Measurements from ENCODE around the gene EPB41L1. TPM values are rescaled to one million over a fixed set of nuclear protein-coding genes. Genes with fewer than 3 reads are reported as not detected.

EPB41L1 gene
- total RNA-seq, 4 donors from 2014 or later: 9.0 to 33.5 (median 20.4) TPM

DNA sequence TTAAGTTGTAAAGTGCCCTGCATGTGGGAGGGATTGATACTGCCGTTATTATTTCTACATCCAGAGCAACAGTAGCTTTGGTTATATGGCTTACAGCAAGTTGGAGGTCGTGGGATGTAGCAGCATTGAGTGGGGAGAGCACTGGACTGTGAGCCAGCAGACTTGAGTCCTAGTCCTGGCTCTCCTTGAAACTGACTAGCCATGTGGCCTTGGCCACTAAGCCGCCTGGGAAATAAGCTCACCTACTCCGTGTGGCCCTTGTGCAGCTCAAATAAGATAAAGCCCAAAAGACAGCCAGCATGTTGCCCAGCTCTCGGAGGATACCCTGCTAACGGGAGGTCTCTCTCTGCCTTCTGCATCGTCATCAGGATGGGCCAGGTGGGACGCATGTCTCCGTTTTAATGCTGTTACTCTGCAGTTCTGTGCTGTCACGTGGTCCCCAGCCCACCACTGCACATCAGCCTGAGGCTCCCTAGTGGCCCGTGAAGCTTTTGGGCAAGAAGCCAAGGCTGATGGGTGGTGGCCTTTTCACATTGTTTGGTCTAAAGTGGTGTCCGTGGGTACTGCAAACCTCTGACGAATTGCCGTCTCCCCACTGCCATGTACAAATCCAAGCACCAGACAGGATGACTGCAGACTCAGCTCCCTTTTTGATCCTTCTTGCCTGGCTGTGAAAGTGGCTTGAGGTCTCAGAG, 7.9 kb downstream of the EPB41L1 start:
- DNase-seq (ENCODE audit: low spot score in 2 of 2): no peak
- whole genome bisulfite sequencing, 2 donors: 60 to 64% methylated on average over 14 of the region's 14 CpGs
- intact Hi-C loops (cut with DNase I; ENCODE audit: low total_unique reads): no loop called here
- no peak overlapping the region for H3K4me3 ChIP-seq (ENCODE audit: low read depth, poor library complexity, severe bottlenecking)
- no peak for TF ChIP-seq POLR2A (IDR thresholded peaks at IDR 0.05)
- TF ChIP-seq, protein P1, sequence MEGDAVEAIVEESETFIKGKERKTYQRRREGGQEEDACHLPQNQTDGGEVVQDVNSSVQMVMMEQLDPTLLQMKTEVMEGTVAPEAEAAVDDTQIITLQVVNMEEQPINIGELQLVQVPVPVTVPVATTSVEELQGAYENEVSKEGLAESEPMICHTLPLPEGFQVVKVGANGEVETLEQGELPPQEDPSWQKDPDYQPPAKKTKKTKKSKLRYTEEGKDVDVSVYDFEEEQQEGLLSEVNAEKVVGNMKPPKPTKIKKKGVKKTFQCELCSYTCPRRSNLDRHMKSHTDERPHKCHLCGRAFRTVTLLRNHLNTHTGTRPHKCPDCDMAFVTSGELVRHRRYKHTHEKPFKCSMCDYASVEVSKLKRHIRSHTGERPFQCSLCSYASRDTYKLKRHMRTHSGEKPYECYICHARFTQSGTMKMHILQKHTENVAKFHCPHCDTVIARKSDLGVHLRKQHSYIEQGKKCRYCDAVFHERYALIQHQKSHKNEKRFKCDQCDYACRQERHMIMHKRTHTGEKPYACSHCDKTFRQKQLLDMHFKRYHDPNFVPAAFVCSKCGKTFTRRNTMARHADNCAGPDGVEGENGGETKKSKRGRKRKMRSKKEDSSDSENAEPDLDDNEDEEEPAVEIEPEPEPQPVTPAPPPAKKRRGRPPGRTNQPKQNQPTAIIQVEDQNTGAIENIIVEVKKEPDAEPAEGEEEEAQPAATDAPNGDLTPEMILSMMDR (IDR thresholded peaks at IDR 0.05): no peak

DNA sequence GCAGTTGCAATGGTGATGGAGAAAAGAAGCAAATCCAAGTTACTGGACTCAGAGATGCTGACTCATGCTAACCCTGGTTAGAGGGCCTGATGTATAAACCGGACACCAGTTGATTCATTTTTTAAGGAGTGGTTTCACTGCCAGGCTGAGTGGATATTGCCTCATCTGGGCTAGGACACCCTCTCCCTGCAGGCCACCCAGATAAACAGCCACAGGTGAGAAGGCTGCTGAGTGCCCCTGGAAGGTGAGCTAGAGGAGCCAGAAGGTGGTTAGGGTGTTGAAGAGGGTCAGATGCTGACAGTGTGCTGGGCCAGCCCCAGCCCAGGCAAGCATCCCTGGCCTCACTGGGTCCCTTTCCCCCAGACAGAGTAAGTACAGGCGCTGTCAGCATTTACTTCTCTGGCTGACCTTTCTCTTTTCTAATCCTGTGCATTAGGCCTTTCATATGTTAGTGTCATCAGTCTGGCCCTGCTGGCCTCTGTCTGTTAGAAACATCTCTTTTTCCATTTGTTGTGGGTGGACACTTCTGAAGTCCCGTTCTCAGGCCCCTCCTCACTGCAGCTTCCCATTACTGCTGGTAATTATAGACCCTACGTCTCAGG, 13.5 kb downstream of the EPB41L1 start:
- DNase-seq (ENCODE audit: low spot score in 2 of 2): no peak
- TF ChIP-seq, protein P1 (IDR thresholded peaks at IDR 0.05): no peak
- H3K4me3 ChIP-seq (ENCODE audit: low read depth, poor library complexity, severe bottlenecking): no peak overlapping the region
- intact Hi-C loops (cut with DNase I; ENCODE audit: low total_unique reads): no loop called here
- WGBS, 2 donors: 76 to 78% methylated on average over 4 of the region's 4 CpGs

DNA sequence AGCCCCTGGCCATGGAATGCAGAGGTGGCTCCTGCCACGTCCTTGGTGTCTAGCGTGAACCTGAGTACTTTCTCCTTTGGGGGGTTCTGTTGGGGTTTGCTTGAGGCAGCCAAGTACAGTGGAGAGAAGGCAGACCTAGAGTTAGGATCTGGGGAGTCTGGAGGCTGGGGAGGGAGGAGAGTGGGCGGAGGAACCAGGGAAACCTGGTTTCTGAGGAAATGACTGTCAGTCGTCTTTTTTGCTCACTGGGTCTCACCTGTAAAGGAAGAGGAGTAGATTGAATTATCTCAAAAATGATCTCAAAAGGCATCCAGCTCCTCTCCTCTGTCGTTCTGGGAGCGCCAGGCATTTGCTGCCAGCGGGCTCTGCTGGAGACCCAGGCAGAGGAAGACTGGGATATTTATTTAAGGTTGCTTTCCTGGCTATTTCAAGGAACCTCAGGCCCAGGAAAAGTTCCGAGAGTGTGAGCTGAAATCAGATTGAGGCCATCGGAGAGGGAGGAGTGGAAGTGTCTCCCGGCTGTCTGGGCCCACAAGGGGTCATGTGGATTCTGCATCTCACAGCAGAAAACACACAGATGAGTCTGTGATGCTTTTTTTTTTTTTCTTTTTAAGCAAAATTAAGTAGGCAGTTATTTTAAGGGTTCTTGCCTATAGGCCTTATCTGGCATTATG, 16.1 kb downstream of the EPB41L1 start:
- 81 to 86% methylated on average over 10 of the region's 10 CpGs for WGBS, 2 donors
- H3K4me3 ChIP-seq (ENCODE audit: low read depth, poor library complexity, severe bottlenecking): no peak overlapping the region
- TF ChIP-seq, protein P1 (IDR thresholded peaks at IDR 0.05): no peak
- no peak for TF ChIP-seq POLR2A (IDR thresholded peaks at IDR 0.05)
- DNase-seq (ENCODE audit: low spot score in 2 of 2): no peak
- intact Hi-C loops (cut with DNase I; ENCODE audit: low total_unique reads): no loop called here

DNA sequence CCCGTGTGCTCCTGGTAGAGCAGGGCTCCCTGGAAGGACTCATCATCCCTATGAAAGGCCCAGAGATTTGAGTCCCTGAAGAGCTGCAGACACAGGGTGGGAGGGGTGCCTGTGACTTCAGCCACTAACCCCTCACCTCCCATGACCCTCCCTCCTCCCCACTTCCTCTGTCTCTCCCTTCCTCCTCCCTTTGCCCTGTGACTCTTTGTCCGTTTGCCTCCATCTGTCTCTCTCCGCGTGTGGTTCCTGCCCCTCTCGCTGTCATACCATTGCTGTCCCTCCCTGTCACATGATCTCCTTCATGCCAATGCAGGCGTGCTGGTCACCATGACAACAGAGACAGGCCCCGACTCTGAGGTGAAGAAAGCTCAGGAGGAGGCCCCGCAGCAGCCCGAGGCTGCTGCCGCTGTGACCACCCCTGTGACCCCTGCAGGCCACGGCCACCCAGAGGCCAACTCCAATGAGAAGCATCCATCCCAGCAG, 19.0 kb downstream of the EPB41L1 start:
- 60% methylated on average over 11 of the region's 11 CpGs for WGBS, 2 donors
- DNase-seq (ENCODE audit: low spot score in 2 of 2): no peak
- no peak overlapping the region for H3K4me3 ChIP-seq (ENCODE audit: low read depth, poor library complexity, severe bottlenecking)
- intact Hi-C loops (cut with DNase I; ENCODE audit: low total_unique reads): no loop called here
- no peak for TF ChIP-seq POLR2A (IDR thresholded peaks at IDR 0.05)
- TF ChIP-seq, protein P1 (IDR thresholded peaks at IDR 0.05): no peak

DNA sequence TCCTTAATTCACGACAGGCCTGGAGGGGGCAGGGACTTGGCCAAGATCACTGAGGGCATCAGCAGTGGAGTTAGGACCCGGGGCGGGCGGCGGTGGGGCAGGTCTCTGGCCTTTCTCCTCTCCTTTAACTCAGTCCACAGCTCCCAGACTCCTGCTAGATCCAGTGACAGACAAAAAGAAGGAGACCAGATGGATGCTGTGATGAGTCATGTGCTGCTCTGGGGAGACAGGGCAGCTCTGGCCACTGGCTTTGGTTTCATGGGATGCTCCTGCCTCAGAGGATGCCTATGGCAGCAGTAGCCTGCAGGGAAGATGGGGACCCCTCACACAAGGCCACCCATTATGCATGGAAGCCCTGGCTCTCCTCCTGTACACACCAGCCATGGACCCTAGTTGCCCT, 20.5 kb downstream of the EPB41L1 start:
- TF ChIP-seq, protein P1 (IDR thresholded peaks at IDR 0.05): no peak
- no peak for TF ChIP-seq POLR2A (IDR thresholded peaks at IDR 0.05)
- intact Hi-C loops (cut with DNase I; ENCODE audit: low total_unique reads): no loop called here
- H3K4me3 ChIP-seq (ENCODE audit: low read depth, poor library complexity, severe bottlenecking): no peak overlapping the region
- WGBS, 2 donors: 91 to 95% methylated on average over 5 of the region's 5 CpGs
- DNase-seq (ENCODE audit: low spot score in 2 of 2): no peak

Data from lower leg skin (tissue), 4 donors.